ENCODE data around the gene ANKRD17.

DNA sequence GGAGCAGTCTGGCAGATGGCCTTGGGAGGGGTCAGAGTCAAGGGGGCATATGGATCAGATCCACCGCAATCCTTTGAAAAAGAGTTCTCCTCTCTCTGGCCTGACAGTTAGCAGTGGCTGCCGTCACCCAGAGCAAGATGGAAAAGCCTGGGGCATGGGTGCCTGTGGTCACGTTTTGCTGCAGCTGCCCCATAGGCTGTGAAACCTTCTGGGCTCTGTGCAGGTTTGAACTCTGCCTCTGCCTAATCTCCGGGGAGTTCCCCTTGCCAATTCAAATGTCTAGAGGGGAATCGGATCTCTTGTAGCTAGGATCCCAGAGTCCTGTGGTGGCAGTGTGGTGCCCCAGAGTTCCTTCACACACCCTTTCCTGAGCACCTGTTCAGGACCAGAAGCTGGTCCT, 23.4 kb upstream of the ANKRD17 start:
- TF ChIP-seq REST (IDR thresholded peaks at IDR 0.05; ENCODE audit: low read depth) (no peak), POLR2A (IDR thresholded peaks at IDR 0.05; ENCODE audit: borderline replicate concordance, extremely low read depth, insufficient read depth, insufficient read length) (no peak), CTCF (IDR thresholded peaks at IDR 0.05 in 2 of 3, conservative IDR thresholded peaks at IDR 0.05 in 1 of 3; ENCODE audit: borderline replicate concordance in 1 of 3, insufficient read depth in 1 of 3, low read depth in 2 of 3, low read length in 2 of 3) (no peak), RAD21 (IDR thresholded peaks at IDR 0.05; ENCODE audit: low read depth) (no peak), EZH2 (IDR thresholded peaks at IDR 0.05) (no peak), POLR2AphosphoS5 (IDR thresholded peaks at IDR 0.05; ENCODE audit: low read depth, low read length) (no peak), SIN3A (IDR thresholded peaks at IDR 0.05; ENCODE audit: low read depth) (no peak), YY1 (IDR thresholded peaks at IDR 0.05; ENCODE audit: extremely low read depth, insufficient replicate concordance, low read depth, low read length) (no peak), ZFX (IDR thresholded peaks at IDR 0.05) (no peak), CEBPB (IDR thresholded peaks at IDR 0.05; ENCODE audit: low read depth) (no peak), ZNF274 (IDR thresholded peaks at IDR 0.05; ENCODE audit: low read depth, low read length) (no peak), SP1 (IDR thresholded peaks at IDR 0.05; ENCODE audit: low read depth) (no peak)
